HG03060 (cell line): Measurements from ENCODE around the gene GRIP2.

Source experiments
- ATAC-seq: cut with Tn5 transposase; IDR thresholded peaks from one replicate; pipeline ENCODE4 v1.9.1; 2021; ENCODE audit warnings: low read depth, moderate number of reproducible peaks; ENCODE audit not compliant: unreplicated experiment

The GRIP2 gene

GRCh38 chr3:14472471-14473351 is 67.4 kb downstream of the GRIP2 start:
- ATAC-seq, result peak; percentile 75

GRCh38 chr3:14471690-14472089 is 68.5 kb downstream of the GRIP2 start:
- ATAC-seq, result no peak

GRCh38 chr3:14471016-14471415 is 69.1 kb downstream of the GRIP2 start:
- no peak for ATAC-seq

- ATAC-seq, result no peak
Measured at GRCh38 chr3:14470461-14470860, 69.7 kb downstream of the GRIP2 start.

GRCh38 chr3:14468621-14468981 is 71.5 kb downstream of the GRIP2 start:
- ATAC-seq, result no peak

- ATAC-seq, result no peak
Measured at GRCh38 chr3:14467814-14468620, 72.1 kb downstream of the GRIP2 start.

GRCh38 chr3:14466179-14466903 is 73.8 kb downstream of the GRIP2 start:
- ATAC-seq, result no peak

- ATAC-seq, result no peak
Measured at GRCh38 chr3:14465425-14465824, 74.7 kb downstream of the GRIP2 start.

- no peak for ATAC-seq
Measured at GRCh38 chr3:14464521-14464920, 75.6 kb downstream of the GRIP2 start.

- no peak for ATAC-seq
Measured at GRCh38 chr3:14464141-14464465, 76.0 kb downstream of the GRIP2 start.

GRCh38 chr3:14463330-14464140 is 76.6 kb downstream of the GRIP2 start:
- no peak for ATAC-seq

GRCh38 chr3:14462738-14463137 is 77.4 kb downstream of the GRIP2 start:
- no peak for ATAC-seq

- no peak for ATAC-seq
Measured at GRCh38 chr3:14461748-14462324, 78.3 kb downstream of the GRIP2 start.

GRCh38 chr3:14461006-14461747 is 79.0 kb downstream of the GRIP2 start:
- no peak for ATAC-seq

GRCh38 chr3:14460342-14461005 is 79.7 kb downstream of the GRIP2 start:
- ATAC-seq, result no peak

GRCh38 chr3:14459787-14460186 is 80.4 kb downstream of the GRIP2 start:
- ATAC-seq, result no peak

- no peak for ATAC-seq
Measured at GRCh38 chr3:14459384-14459783, 80.8 kb downstream of the GRIP2 start.

GRCh38 chr3:14458434-14459275 is 81.5 kb downstream of the GRIP2 start:
- ATAC-seq, result no peak
